GM19438 (cell line): ENCODE results near the gene NPTXR.
"Not testable (repeated sequence)": the region's sequence is repeated elsewhere in the genome, so short reads cannot be mapped to it uniquely, and the experiment has no call there.

ENCODE experiments used
- ATAC-seq: cut with Tn5 transposase; IDR thresholded peaks from one replicate; pipeline ENCODE4 v1.9.1; 2021; ENCODE audit warnings: low read depth; ENCODE audit not compliant: unreplicated experiment

NPTXR gene

DNA sequence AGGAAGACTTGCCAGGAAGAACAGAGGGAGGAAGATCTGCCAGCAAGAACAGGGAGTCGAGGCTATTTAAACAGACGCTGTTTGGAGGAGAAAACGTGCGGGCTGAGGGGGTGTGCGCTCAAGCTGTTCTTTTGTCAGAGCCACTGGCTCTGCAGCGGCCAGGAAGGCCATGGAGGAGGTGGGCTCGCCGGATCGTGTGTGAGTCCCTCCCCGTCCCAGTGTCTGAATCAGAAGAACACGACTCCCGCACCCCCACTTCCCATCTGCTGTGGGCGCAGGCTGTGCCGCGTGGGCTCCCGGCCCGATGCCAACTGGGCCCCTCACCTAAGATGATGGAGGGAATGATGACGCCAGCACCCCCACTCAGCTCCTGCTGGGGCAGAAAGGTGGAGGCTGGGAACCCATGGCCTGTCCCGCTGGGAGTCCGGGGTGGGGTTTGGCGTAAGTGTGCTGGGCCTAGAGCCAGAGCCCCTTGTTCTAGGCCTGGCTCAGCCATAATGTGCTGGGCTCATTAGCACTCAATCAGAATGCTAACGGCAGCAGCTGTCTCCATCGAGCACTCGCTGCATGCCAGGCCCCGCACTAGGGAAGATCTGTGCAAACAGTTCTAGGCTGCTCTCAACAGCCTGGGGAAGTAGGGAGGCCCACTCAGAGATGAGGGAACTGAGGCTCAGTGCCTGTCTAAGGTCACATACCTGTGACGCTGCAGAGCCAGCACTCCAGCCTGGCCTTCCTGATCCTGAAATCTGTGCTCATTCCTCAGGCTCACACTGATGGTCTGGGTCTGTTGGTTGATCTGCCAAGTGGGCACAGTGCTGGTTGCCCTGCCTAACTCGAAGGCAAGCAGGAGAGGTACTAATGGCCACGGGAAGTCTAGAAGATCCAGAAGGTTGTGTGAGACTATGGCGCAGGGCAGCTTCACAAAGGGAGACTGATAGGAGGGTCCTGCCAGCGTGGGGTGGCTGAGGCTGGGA is 11.5 kb downstream of the NPTXR start:
- ATAC-seq, result no peak

DNA sequence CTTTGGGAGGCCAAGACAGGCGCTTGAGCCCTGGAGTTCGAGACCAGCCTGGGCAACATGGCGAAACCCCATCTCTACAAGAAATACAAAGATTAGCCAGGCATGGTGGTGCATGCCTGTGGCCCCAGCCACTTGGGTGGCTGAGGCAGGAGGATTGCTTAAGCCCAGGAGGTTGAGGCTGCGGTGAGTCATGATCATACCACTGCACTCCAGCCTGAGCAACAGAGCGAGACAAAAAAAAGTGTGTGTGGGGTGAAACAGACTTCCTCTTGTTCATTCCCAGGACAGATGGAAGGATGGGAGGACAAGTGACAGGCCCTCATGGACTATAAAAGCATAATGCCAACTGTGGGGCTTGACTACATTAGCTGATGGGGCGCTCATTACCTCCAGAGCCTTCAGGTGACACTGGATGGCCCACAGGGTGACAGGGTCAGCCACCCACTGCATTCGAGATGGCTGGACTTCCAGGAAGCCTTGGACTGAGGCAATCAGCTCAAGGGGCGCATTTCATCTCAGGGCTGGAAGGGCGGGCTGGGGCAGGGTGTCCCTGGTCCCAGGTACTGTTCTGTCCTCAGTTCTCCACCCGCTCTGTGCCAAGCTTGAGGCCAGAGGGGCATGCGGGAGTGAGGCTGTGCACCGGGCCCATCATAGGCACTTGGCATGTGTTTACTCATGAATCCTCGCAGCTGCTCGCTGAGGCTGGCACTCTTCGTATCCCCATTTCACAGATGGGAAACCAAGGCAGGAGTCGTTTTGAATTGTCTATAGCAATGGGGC is 12.5 kb downstream of the NPTXR start:
- ATAC-seq, result no peak

GRCh38 chr22:38830845-38831108 is 13.1 kb downstream of the NPTXR start:
- no peak for ATAC-seq

- ATAC-seq, result no peak
Measured at GRCh38 chr22:38830026-38830844, 13.6 kb downstream of the NPTXR start.

DNA sequence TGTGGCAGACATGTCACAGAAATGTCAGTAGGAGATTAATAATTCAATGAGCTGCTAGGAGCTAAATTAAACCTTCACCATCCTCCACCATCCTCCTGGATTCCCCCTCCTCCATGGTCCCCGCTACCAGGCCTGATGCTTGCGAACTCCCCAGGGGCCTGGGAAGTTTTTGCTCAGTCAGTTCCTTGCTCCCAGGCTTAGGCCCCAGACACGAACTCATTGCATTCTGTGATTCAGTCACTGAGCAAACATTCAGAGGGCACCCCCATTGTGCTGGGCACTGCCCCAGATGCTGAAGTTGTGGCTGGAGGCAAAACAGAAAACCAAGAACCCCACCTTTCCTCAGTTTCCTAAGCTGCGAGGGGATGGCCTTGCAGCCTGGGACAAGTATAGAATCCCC is 14.3 kb downstream of the NPTXR start:
- no peak for ATAC-seq

DNA sequence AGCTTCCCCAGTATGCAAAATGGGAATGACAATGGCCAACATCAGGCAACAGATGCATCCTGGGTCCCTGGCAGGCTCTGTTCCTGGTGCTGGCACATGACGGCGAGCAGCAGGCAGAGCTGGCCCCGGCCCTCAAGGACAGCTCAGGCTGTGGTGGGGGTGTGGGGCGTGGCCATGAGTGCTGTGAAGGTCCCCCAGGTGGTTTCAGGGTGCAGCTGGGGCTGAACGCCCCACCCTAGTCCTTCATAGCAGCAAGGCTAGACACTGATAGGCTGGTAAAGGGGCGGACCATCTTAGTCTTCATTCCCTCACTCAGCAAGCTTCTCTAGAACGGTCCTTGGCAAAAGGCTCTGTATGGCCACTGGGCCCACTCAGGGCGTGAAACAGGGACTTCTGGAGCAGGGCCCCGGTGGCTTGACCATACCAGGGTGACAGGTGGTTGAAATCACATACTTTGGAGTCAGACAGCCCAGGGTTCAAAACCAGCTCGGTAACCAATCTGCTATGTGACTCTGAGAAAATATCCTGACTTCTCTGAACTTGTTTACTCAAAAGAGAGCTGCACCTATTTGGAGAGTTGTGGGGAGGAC is 15.1 kb downstream of the NPTXR start:
- ATAC-seq, result no peak

GRCh38 chr22:38828191-38828590 is 15.6 kb downstream of the NPTXR start:
- no peak for ATAC-seq

- ATAC-seq, result no peak
Measured at GRCh38 chr22:38827510-38827909, 16.3 kb downstream of the NPTXR start.

DNA sequence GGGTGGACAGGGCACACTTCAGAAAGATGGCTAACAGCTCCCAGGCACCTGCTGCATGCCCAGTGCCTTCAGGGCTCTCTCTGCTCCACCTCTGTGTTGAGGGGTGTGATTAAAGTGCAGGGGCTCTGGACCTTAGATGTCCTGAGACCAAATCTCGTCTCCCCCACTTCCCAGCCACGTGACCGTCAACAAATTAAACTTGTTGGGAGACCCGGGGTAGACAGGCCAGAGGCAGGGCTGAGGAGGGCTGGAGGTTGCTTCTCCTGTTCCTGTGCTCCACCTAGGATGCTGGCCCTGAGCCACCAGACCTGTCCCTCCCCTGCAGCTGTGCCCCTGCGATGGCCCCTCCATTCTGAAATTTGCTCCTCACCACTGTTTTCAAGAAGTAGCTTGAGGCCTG is 17.0 kb downstream of the NPTXR start:
- ATAC-seq, result no peak

DNA sequence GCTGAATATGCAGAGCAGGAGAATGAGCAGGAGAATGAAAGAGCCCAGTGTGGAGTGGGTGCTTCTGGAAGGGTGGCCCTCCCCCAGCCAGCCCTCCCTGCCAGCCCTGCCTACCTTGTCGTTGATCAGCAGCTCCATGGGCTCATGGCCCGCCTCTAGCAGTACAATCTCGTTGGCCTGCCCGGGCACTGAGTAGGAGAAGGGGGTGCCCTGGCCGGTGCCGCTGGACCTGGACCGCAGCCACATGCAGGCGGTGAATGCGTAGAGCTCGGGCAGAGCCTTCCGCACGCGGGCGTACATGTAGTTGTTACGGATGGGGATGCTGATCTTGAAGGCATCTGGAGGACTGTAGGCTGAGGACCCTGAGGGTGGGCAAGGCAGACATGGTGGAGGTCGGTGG is 17.4 kb downstream of the NPTXR start:
- no peak for ATAC-seq

GRCh38 chr22:38824585-38824984 is 19.2 kb downstream of the NPTXR start:
- ATAC-seq, result no peak

DNA sequence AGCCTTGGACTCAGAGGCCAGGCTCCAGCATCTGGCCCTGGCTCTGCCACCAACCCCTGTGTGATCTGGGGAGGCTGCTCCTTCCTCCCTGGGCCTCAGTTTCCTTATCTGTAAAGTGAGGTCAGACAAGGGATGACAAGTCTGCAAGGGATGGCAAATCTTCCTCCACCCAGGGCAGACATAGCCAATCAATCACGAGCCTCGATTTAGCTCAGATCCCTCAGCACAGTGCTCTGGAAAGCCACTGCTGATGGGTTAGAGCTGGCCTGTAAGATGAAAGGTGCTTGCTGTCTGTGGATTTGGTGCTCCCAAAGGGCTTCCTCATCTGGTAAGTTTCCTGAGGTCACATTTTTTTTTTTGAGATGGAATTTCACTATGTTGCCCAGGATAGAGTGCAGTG is 20.2 kb downstream of the NPTXR start:
- no peak for ATAC-seq

- no peak for ATAC-seq
Measured at GRCh38 chr22:38823076-38823475, 20.8 kb downstream of the NPTXR start.

- ATAC-seq, result no peak
Measured at GRCh38 chr22:38820020-38820419, 23.8 kb downstream of the NPTXR start.

DNA sequence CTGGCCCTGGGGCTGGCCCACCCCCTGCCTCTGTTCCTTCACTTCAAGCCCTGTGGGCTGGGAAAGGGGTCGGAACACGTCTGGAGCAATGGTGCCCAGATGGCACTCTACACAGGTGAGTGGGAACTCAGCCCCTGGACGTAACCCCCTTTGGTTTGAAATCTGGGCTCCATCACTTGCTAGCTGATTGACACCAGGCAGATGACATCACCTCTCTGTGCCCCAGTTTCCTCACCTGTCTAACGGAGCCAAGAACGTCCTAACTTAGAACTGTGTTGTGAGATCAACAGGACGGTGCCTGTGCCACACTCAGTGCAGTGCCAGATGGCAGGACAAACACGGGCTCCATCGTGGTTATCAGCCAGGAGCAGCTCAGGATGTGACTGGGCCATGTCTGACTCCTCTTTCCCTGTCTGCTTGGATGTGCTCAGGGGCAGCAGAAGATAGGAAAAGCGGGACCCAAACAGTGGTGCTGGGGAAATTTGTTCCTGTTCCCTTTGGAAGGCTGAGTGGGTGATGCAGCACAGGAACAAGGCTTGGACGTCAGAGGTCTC is 24.4 kb downstream of the NPTXR start:
- no peak for ATAC-seq

DNA sequence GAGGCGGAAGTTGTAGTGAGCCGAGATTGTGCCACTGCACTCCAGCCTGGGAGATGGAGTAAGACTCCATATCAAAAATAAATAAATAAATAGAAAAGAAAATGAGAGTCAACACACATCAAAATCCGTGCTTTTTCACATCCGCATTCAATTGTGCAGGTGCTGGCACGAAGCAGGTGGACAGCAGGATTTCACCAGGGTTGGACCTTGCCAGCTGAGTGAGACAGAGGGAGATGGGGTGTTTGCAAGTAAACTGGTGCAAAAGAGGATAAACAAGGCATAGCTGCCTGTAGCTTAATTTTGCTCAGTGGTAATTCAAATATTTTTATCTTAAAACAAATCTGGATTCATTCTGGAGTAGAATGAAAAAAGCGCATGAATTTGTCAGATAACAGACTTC is 26.6 kb downstream of the NPTXR start:
- ATAC-seq, result no peak

- no peak for ATAC-seq
Measured at GRCh38 chr22:38815842-38816241, 28.0 kb downstream of the NPTXR start.

DNA sequence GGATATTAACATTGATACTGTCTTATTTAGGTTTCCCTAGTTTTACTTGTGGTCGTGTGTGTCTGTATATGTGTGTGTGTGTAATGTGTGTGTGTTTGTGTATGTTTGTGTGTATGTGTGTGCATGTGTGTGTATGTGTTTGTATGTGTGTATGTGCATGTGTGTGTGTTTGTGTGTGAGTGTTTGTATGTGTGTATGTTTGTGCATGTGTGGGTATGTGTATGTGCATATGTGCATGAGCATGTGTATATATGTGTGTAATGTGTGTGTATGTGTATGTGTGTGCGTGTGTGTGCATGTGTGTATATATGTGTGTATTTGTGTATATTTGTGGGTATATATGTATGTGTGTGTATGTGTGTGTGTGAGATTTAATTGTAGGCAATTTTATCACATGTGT is 32.6 kb downstream of the NPTXR start:
- ATAC-seq, result no peak

GRCh38 chr22:38805041-38805593 is 38.7 kb downstream of the NPTXR start:
- ATAC-seq, result not testable (repeated sequence)

DNA sequence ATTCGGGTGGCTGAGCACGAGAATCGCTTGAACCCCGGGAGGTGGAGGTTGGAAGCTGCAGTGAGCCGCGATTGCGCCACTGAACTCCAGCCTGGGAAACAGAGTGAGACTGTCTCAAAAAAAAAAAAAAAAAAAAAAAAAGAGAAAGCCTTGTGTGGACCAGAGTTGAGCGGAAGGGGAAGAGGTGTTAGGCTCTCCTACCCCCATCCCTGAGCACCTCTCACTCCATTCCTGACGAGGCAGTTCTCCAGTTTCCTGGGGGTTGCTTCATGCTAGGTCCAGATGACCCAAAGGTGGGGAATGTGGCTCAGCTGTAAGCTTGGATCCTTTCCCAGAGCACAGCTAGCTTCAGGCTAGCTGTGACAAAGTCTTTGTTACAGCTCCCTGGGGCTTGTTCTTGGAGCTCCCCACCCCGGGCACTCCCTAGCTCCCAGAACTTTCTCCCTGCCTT is 41.1 kb downstream of the NPTXR start:
- no peak for ATAC-seq
